ENCODE results near the gene MRPL2.
A peak's percentile ranks its signal among the peaks of the same experiment; 100 is the strongest.

Gene MRPL2

DNA sequence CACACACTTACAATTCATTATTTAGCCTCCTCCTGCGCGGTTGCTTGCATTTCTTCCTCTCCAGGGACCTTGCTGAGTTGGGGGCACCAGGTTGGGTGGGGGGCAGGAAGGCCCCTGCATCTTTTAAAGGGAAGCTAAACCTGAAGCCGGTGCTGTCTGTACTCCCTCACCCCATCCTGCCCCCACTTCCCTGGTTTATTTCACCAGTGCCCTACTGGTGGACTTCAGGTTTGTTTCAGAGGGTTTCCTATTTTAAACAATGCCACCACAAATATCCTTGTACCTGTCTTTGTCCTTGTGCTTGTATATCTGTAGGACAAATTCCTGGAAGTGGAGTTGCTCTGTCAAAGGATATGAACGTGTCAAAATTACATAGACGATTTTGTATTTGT lies 37.9 kb upstream of the MRPL2 start:
- DNase-seq (ENCODE audit: extremely low read depth, low read depth) = no peak
- TF ChIP-seq, protein P1, sequence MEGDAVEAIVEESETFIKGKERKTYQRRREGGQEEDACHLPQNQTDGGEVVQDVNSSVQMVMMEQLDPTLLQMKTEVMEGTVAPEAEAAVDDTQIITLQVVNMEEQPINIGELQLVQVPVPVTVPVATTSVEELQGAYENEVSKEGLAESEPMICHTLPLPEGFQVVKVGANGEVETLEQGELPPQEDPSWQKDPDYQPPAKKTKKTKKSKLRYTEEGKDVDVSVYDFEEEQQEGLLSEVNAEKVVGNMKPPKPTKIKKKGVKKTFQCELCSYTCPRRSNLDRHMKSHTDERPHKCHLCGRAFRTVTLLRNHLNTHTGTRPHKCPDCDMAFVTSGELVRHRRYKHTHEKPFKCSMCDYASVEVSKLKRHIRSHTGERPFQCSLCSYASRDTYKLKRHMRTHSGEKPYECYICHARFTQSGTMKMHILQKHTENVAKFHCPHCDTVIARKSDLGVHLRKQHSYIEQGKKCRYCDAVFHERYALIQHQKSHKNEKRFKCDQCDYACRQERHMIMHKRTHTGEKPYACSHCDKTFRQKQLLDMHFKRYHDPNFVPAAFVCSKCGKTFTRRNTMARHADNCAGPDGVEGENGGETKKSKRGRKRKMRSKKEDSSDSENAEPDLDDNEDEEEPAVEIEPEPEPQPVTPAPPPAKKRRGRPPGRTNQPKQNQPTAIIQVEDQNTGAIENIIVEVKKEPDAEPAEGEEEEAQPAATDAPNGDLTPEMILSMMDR (IDR thresholded peaks at IDR 0.05; ENCODE audit: low read depth, low read length) = no peak

DNA sequence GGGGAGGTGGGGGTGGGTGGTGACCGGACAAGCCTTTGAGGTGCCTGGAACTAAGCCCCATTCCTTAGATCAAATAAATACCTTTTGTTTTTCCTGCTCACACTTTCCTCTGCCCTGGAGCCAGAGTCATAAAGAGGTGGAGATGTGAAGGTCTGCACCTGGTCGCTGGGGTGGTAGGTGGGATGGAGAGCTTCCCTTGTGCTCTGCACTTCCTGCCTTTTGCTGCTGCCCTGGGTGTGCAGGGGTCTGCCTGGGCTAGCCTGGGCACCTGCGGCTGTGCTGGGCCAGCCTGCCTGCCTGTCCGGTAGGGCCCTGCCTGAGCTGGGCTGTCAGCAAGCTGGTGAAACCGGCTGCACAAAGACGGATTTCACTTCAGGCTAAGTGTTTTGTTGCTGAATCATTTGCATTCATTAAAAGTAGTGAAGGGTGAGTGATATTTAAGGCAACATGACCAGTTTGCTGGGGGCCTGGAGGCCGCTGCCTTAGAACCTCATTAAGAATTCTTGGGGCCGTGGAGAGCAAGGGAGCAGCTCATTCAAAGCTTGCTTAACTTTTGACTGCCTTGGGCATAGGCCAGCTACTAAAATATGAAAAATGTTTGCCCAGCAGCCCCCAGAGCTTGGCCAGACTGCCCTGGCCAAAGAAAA lies 37.3 kb upstream of the MRPL2 start:
- TF ChIP-seq, protein P1 (IDR thresholded peaks at IDR 0.05; ENCODE audit: low read depth, low read length) = no peak
- peak; percentile 66 for DNase-seq (ENCODE audit: extremely low read depth, low read depth)

DNA sequence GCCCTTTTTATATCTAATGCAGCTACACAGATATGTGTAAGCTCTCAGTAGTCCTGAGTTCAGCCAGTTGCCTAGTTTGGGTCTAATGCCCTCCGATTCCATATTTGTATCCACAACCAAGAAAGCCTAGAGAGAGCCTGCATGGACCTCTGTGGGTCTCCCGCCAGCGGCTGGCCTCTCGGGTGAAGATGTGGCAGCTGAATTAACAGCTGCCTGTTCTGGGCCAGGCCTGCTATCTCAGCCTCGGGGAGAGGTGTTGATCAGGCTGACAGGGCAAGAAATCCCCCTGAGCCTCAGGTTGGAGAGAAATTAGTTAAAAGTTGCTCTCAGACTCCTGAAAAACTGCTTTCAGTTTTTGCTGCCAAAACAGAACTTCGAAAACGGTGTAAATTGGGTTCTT lies 36.7 kb upstream of the MRPL2 start:
- TF ChIP-seq, protein P1 (IDR thresholded peaks at IDR 0.05; ENCODE audit: low read depth, low read length) = no peak
- DNase-seq (ENCODE audit: extremely low read depth, low read depth) = no peak

DNA sequence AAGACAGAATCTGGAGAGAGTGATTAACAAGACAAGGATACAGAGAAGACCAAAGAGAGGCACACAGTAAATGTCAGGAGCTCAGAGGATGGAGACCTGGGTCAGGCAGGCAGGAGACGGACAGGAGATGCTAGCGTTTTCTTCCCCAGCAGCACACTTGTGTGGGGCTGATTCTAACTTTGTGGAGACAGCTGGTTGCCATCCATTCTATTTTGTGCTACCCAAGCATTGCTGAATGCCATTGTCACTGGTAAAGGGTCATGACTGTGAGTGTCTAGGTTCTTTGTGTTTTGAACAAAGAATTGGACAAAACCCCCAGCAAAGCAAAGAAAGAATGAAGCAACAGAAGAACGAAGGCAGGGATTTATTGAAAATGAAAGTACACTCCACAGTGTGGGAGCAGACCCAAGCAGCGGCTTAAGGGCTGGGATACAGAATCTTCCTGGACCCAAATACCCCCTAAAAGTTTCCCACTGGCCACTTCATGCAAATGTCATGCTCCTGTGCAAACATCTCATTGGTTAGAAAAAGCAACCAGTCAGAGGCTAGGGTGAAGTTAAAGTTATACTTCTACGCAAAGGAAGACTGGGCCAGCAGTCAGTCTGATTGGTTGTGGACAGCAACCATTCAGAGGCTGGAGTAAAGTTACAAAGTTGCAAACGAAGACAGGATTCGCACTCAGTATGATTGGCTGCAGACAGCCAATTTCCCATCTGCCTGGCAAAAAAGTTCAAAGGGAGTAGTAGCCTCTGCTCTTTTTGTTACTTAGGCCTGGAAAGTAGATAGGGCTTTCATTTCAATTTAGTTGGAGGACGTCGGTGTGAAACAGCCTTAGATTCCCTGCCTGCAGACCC lies 34.4 kb upstream of the MRPL2 start:
- DNase-seq (ENCODE audit: extremely low read depth, low read depth) = peak; percentile 64
- TF ChIP-seq, protein P1 (IDR thresholded peaks at IDR 0.05; ENCODE audit: low read depth, low read length) = no peak

DNA sequence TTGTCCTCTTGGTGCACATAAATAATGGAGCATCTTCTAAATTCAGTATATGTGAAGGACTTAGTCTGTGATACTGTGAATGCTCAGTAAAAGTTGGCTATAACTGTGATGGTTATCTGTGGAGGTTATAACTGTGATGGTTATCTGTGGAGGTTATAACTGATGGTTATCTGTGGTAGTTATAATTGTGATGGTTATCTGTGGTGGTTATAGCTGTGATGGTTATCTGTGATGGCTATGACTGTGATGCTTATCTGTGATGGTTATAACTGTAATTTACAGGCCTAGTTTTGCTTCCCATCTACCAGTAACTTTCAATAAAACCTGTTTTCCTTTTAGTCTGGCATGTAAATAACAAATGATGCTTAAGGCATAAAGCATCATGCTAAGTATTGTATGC lies 33.4 kb upstream of the MRPL2 start:
- DNase-seq (ENCODE audit: extremely low read depth, low read depth) = no peak

DNA sequence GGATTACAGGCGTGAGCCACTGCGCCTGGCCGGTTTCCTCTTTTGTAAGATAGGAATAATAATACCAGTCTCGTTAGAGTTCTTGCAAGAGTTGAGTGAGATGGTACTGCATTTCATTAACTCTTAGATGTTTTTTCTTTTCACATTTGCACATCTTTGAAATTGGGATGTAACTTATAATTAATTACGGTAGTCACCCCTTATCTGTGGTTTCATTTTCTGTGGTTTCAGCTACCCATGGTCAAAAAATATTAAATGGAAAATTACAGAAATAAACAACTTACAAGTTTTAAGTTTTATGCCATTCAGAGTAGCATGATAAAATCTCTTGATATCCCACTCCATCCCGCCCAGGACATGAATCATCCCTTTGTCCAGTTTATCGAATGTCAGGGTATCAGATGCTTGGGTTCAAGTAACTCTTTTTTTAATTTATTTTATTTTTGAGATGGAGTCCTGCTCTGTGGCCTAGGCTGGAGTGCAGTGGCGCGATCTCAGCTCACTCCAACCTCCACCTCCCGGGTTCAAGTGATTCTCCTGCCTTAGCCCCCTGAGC lies 32.3 kb upstream of the MRPL2 start:
- no peak for DNase-seq (ENCODE audit: extremely low read depth, low read depth)
- TF ChIP-seq, protein P1 (IDR thresholded peaks at IDR 0.05; ENCODE audit: low read depth, low read length) = no peak

More for the DNA sequence above, 33.4 kb upstream of the MRPL2 start:
- TF ChIP-seq, protein P1 (IDR thresholded peaks at IDR 0.05; ENCODE audit: low read depth, low read length) = no peak

DNA sequence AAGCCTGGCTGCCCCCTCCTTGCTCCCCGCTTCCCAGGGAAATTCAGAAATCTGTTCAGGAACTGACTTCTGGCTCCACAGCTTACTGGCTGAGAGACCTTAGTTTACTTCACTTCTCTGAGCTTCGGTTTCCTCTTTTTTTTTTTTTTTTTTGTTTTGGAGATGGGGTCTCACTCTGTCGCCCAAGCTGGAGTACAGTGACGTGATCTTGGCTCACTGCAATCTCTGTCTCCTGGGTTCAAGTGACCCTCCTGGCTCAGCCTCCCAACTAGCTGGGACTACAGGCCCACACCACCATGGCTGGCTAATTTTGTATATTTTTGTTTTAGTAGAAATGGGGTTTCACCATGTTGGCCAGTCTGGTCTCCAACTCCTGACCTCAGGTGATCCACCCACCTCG lies 31.8 kb upstream of the MRPL2 start:
- TF ChIP-seq, protein P1 (IDR thresholded peaks at IDR 0.05; ENCODE audit: low read depth, low read length) = no peak
- no peak for DNase-seq (ENCODE audit: extremely low read depth, low read depth)

All from AG09319 (cell line).